ENCODE data around the gene DGAT2. TPM values are rescaled to one million over a fixed set of nuclear protein-coding genes. Genes with fewer than 3 reads are reported as not detected.
"Not testable (repeated sequence)": the region's sequence is repeated elsewhere in the genome, so short reads cannot be mapped to it uniquely, and the experiment has no call there.

Gene DGAT2, protein sequence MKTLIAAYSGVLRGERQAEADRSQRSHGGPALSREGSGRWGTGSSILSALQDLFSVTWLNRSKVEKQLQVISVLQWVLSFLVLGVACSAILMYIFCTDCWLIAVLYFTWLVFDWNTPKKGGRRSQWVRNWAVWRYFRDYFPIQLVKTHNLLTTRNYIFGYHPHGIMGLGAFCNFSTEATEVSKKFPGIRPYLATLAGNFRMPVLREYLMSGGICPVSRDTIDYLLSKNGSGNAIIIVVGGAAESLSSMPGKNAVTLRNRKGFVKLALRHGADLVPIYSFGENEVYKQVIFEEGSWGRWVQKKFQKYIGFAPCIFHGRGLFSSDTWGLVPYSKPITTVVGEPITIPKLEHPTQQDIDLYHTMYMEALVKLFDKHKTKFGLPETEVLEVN
- total RNA-seq (2014; rRNA removed; shearing (Covaris generic); ENCODE audit: low replicate concordance): 0.17 and 13.2 TPM in 2 replicates

DNA sequence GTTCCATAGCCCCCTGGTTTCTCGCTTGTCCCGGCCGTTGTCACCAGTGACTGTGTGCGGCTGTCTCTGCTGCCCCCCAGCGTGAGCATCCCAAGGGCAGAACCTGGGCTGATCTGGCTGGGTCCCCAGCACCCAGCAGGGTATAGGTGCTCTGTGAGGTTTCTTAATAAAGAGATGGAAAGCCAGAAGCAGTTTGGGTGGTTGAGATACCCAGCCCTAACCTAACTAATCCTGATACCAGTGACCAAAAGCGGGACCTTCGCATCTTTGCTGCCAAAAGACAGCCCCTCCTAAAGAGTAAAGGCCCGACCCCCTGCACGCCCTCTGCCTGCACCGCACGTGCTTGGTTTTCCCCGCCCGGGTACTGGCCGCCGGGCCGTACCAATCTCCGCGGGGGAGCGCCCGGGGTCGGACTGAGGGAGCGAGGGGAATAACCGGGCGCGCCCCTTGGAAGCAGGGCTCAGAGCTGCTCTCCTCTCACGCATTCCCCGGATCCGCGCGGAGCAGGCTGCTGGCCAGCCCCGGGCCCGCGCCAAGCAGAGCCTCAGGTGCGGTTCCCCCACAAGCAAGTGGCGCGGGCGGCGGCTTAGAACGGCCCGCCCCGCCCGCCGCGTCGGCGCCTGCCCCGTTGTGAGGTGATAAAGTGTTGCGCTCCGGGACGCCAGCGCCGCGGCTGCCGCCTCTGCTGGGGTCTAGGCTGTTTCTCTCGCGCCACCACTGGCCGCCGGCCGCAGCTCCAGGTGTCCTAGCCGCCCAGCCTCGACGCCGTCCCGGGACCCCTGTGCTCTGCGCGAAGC is at the start of gene DGAT2:
TSS of gene DGAT2 (plus strand) at position 667 of the 797 bp plus-strand sequence. CDS start 214 bp downstream, outside the sequence.
- in situ Hi-C loops (cut with HindIII; ENCODE audit: low pct_unique_long_range_greater_than_20kb, low sequenced_read_pairs): no loop called here
- peak; percentile 71 for DNase-seq (ENCODE audit: low read depth)

DNA sequence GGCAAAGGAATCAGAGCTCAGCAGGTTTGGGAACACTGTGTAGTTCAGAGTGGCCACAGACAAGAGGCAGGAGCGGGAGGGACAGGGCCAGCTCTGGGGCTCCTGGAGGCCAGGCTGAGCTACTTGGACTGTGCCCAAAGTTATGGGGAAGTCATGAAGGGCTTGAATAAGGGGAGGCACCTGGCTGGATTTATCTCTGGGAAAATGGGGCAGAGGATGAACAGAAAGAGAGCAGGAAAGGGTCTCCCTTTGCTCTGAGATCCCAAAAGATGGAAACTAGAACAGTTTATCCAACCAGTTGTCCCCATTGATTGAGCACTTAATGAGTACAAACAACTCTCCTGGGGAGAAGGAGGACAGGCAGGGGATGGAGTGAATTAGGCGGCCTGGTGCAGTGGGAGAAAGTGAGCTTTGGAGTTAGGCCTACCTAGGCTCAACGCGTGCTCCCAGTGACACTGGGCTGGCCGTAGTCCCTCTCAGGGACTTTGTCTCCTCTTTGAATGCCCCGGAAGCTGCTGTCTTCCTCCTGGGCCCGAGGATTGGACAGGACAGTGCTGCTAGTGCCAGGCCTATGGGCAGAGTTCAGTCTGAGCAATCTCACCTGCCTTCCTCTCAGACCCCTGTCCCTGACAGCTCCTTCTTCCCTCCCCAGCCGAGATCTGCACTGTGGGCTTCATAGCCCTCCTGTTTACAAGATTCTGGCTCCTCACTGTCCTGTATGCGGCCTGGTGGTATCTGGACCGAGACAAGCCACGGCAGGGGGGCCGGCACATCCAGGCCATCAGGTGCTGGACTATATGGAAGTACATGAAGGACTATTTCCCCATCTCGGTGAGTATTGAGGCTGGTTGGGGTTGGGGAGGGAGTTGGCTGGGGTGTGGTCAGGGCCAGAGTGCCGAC is 49.0 kb upstream of the DGAT2 start:
- DNase-seq (ENCODE audit: low read depth): no peak
- in situ Hi-C loops (cut with HindIII; ENCODE audit: low pct_unique_long_range_greater_than_20kb, low sequenced_read_pairs): no loop called here

DNA sequence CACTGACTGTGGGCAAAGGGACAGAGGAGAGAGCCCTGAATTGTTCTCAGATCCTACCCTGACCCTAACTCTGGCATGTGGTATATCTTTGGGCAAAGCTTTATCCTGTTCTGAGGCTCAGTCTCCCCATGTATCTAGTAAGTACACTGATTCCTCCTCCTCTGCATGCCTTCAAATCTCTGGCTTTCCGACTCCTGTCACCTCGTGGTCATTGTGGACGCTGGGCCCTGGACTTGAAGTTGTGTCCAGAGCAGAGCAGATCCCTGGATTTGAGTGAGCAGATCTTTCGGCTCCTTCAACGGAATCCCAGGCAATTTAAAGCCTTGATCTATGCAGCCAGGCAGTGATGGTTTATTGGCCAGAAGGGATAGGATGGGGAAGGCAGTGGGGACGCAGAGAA is 47.9 kb upstream of the DGAT2 start:
- in situ Hi-C loops (cut with HindIII; ENCODE audit: low pct_unique_long_range_greater_than_20kb, low sequenced_read_pairs): no loop called here

DNA sequence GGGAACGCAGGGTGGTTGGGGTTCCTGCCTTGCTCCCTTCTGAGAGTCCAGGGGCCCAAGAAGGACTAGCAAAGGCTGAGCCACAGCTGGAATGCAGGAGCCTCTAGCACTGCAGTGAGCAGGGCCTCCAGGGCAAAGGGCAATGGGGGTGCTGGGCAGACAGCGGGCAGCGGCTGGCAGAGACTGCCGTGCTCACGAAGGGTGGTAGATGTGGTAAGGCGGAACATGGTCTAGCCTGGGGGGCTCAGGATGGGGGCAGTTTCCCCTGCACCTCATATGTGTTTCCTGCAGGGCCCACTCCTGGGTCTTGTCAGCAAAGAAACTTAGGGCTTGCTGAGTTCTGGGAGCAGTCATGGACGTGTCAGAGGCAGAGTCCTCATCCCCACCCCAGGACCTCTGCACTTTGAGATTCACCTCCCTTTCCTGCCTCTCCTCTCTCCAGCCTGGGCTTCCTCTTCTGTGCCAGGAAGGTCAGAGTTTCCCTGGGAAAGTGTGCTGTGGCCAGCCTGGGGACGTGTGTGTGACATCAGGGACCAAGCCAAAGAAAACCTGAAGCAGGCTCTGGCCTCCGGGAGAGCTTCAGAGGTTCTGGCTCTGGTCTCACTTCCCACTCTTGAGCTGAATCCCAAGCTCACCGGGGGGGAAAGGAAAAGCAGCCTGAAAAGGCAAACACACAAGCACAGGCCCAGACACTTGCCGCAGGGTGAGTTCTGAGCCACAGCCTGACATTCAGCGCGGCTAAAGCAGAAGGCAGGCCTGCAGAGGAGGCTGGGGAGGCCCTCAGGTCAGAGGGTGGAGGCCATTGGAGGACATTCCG is 46.5 kb upstream of the DGAT2 start:
- in situ Hi-C loops (cut with HindIII; ENCODE audit: low pct_unique_long_range_greater_than_20kb, low sequenced_read_pairs): no loop called here
- DNase-seq (ENCODE audit: low read depth): no peak

More for the DNA sequence above, 47.9 kb upstream of the DGAT2 start:
- DNase-seq (ENCODE audit: low read depth): no peak

DNA sequence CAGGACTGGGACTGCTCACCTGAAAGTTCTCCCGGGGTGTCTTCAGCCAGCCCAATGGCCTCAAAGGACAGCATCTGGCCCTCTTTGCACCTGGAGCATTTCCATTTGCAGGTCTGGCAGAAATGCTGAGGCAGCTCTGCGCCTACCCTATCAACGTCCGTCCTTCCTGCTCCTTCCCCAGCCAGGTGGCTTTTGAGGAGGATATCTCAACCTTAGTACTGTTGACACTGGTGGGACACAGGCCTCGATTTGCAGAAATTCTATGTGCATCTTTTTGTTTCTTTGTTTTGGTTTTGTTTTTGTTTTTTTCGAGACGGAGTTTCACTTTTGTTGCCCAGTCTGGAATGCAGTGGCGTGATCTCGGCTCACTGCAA is 45.9 kb upstream of the DGAT2 start:
- in situ Hi-C loops (cut with HindIII; ENCODE audit: low pct_unique_long_range_greater_than_20kb, low sequenced_read_pairs): no loop called here

DNA sequence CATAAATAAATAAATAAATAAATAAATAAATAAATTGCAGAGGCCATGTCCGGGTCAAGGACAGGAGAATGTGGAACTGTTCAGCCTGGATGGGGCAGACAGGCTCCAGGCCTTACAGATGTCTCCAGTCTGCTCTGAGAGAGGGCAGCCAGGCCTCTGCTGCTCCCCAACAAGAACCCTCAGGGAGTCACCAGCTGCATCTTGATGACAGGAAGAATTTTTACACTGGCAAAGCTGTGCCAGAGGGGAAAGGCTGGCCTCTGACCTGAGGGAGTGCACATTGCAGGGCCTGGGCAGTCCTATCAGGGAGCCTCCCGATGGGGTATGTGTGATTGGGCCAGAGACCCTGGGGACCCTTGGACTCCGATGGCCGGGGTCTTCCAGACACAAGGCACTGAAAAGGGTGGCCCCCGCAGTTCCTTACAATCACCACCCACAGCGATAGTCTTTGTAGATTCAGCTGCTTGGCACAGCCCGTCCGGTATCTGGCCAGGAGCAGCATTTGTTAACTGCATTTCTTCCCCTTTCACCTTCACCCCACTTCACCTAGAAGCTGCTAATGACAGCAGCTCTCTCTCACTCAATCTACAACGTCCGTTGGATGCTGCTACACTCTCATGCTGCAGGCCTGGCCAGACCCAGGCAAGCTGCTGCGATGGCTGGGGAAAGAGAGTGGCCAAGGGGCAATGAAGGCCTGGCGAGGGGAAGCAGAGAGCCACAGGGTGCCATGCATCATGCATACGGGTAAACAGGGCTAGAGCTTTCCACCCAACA is 42.8 kb upstream of the DGAT2 start:
- in situ Hi-C loops (cut with HindIII; ENCODE audit: low pct_unique_long_range_greater_than_20kb, low sequenced_read_pairs): no loop called here
- no peak for DNase-seq (ENCODE audit: low read depth)

More for the DNA sequence above, 45.9 kb upstream of the DGAT2 start:
- no peak for DNase-seq (ENCODE audit: low read depth)

DNA sequence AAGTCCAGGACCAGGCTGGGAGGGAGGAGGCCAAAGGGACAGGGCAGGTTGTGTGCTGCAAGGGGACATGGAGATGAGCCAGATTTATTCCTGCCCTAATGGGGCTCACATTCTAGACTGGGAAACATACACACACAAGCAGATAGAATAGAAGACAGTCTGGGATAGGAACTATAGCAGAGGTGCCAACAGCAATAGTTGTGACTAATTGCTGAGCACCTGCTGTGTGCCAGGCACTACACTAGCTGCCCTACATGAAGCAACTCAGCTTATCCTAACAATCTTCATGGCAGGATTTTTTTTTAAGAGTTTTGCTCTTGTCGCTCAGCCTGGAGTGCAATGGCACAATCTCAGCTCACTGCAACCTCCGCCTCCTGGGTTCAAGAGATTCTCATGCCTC is 39.6 kb upstream of the DGAT2 start:
- no peak for DNase-seq (ENCODE audit: low read depth)
- in situ Hi-C loops (cut with HindIII; ENCODE audit: low pct_unique_long_range_greater_than_20kb, low sequenced_read_pairs): no loop called here

DNA sequence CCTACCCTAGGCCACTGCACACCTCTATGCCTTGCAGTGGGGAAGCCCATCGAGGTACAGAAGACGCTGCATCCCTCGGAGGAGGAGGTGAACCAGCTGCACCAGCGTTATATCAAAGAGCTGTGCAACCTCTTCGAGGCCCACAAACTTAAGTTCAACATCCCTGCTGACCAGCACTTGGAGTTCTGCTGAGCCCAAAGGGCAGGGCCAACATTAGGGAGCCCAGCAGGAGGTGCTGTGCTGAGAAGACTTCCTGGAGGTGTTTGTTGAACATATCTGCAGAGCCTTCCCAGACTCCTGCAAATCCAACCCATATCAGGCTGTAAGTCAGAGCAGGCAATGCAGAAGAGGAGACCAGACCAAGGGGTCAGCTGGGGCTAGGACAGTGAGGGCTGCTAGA is 37.5 kb upstream of the DGAT2 start:
- no peak for DNase-seq (ENCODE audit: low read depth)
- in situ Hi-C loops (cut with HindIII; ENCODE audit: low pct_unique_long_range_greater_than_20kb, low sequenced_read_pairs): no loop called here

DNA sequence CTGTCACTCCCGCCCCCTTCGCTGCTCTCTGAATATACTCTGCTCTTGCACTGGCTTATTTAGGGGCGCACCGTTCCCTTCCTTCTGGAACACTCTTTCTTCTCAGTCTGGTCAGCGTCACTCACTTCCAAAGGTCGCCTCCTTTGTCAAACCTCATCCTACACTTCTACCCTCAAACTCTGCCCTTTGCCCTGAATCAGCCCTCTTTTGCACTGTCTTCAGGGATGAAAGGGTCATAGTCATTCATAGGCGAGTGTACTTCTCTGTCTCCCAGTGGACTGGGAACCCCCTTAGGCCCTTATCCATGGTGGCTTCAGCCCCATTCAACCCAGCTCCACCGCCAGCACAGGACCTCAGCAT is 35.5 kb upstream of the DGAT2 start:
- DNase-seq (ENCODE audit: low read depth): no peak
- in situ Hi-C loops (cut with HindIII; ENCODE audit: low pct_unique_long_range_greater_than_20kb, low sequenced_read_pairs): no loop called here

DNA sequence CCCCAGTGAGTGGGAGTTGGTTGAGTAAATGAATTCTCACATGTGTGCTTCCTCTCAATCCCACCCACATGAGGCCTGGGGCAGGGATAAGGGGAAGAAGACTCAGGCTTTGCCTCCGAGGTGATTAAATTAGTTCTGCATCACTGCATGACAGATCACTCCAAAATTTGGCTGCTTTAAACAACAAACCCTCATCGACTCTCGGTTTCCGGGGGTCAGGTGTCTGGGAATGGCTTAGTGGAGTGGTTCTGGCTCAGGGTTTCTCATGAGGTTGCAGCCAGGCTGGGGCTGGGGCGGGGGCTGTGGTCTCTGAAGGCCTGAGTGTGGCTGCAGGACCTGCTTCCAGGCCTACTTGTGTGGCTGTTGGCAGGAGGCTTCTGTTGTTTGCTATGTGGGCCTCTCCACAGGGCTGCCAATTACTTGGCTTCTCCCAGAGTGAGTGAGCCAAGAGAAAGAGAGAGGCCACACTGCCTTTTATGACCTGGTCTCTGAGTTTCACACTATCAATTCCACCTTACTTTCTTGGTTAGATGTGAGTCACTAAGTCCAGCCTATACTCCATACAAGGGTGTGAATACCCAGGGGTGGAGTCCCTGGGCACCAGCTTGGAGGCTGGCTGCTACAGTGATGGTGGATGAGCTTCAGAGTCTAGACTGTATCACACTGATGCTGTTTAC is 35.0 kb upstream of the DGAT2 start:
- no peak for DNase-seq (ENCODE audit: low read depth)
- in situ Hi-C loops (cut with HindIII; ENCODE audit: low pct_unique_long_range_greater_than_20kb, low sequenced_read_pairs): no loop called here

DNA sequence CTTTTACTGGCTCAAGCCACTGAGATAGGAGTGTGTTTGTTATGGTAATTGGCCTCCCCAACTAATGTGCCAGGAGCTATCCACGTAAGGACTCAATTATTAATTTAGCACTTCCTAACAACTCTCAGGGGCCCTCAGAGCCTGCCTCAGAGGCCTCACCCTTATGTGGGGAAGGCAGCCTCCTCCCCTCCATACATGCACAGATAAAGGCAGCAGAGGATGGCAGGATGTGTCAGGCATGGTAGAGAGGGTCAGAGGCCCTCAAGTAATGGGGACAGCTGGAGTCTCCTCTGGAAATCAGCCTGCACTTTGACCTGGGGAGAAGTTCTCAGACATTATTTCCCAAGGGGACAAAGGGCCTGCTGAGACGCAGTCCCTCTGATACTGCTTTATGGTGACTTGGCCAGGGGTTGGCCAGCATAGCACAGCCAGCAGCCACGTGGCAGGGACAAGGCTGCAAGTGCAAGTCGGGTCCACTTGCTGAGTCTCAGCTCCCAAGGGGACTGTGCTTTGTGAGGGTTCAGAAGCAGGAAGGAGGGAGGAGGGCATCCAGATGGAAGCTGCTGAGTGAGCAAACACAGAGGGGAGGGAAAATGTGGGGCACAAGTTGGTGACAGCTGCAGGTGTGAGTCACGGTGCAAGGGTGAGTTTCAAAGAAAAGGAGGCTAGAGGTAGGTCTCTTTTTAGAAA is 33.9 kb upstream of the DGAT2 start:
- DNase-seq (ENCODE audit: low read depth): no peak
- in situ Hi-C loops (cut with HindIII; ENCODE audit: low pct_unique_long_range_greater_than_20kb, low sequenced_read_pairs): no loop called here

DNA sequence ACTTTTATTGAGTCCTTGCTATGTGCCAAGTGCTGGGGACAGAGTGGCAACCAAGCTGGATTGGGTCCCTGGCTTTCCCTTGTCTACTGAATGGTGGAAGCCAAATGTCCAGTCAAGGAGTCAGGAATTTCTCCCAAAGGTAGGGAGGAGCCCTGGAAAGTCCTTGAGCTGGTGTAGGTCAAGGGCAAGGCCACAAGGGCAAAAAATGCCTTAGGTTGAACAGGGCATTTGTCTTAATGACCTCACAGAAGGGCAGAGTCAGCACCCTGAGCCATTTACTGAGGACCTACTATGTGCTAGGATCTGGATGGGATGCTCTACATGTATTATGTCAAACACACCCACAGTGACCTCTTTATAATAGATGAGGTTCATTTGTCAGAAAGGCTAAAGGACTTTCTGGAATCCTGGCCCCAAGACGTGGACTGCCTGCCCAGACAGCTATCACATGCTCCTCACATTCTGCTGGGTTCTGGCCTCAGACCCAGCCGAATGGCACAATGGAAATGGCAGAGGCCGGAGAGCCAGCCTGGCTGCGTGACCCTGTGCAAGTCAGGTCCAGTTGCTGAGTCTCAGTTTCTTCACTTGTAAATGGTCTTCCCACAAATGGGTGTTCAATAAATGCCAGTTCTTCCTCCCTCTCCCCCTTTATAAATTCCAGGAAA is 33.3 kb upstream of the DGAT2 start:
- in situ Hi-C loops (cut with HindIII; ENCODE audit: low pct_unique_long_range_greater_than_20kb, low sequenced_read_pairs): no loop called here
- DNase-seq (ENCODE audit: low read depth): no peak

DNA sequence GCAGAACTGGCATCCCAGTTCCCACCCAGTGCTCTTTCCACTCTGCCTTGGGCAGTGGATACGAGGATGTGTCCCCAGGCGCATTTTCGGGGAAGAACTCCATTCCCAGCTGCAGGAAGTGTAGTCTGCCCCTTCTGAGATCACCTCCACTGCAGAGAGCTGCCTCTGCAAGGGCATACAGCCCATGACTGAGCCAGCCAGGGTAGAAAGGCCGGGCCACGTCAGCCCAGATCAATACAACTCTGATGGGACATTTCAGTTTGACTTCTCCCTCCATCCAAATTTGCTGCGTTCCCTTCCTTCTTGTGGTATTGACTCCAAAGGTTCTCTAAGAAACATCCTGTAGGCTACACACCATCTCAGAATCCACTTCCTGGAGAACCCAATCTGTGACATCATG is 31.3 kb upstream of the DGAT2 start:
- no peak for DNase-seq (ENCODE audit: low read depth)
- in situ Hi-C loops (cut with HindIII; ENCODE audit: low pct_unique_long_range_greater_than_20kb, low sequenced_read_pairs): no loop called here

DNA sequence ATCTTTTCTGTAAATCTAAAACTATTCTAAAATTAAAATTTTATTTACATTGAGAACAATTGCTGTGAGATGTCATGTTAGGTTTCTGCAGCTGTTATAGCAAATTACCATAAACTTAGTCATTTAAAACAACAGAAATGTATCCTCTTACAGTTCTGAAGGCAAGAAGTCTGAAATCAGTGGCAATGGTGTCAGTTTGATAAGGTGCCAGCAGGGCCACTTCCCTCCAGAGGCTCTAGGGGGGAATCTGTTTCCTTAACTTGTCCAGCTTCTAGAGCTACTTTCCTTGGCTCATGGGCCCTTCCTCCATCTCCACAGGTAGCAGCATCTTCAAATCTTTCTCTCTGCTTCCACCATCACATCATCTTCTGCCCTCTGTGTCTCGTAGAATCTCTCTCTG is 27.9 kb upstream of the DGAT2 start:
- no peak for DNase-seq (ENCODE audit: low read depth)
- in situ Hi-C loops (cut with HindIII; ENCODE audit: low pct_unique_long_range_greater_than_20kb, low sequenced_read_pairs): no loop called here

DNA sequence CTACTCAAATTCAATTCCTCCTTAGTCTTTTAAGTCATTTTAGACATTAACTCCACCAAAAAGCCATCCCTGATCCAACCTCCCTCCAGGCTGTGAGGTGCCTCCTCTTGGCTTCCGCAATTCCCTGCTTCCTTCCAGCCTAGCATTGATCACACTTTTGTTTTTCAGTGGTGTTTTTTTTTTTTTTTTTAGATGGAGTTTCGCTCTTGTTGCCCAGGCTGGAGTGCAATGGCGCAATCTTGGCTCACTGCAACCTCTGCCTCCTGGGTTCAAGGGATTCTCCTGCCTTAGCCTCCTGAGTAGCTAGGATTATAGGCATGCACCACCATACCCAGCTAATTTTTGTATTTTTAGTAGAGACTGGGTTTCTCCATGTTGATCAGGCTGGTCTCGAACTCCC is 25.4 kb upstream of the DGAT2 start:
- DNase-seq (ENCODE audit: low read depth); in situ Hi-C loops (cut with HindIII; ENCODE audit: low pct_unique_long_range_greater_than_20kb, low sequenced_read_pairs): not testable (repeated sequence)

Measured in Caki2 (cell line).